ENCODE measurements around the gene KRTAP5-4. TPM values are rescaled to one million over a fixed set of nuclear protein-coding genes. Genes with fewer than 3 reads are reported as not detected.
A peak's percentile ranks its signal among the peaks of the same experiment; 100 is the strongest.
"Not testable (repeated sequence)": the region's sequence is repeated elsewhere in the genome, so short reads cannot be mapped to it uniquely, and the experiment has no call there.

KRTAP5-4 gene
- total RNA-seq, 1 donor from 2014 or later: not detected

DNA sequence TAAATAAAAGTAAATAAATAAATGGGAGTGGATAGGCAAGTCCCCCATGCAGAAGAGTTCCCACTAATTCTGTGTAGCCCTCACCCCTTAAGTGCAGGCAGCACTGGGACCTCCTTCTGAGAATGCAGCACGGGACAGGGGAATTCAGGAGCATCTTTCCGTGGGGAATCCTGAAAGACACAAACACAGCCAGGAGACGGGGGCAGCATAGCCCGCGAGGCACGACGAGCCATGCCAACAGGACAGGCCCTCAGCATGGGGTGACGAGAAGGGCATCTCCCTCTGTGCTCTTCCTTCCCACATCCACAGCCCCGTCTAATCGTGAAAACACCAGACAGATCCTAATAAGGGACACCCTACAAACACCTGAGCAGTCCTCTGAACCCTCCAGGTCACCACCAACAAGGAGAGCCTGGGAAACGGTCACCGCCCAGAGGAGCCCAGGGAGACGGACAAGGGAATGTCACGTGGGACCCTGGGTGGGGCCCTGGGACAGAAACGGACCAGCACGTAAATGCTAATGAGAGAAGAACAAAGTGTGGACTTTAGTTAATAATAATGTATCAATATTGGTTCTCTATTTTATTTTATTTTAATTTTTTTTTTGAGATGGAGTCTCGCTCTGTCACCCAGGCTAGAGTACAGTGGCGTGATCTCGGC lies 14.5 kb upstream of the KRTAP5-4 start:
- ATAC-seq: no peak

DNA sequence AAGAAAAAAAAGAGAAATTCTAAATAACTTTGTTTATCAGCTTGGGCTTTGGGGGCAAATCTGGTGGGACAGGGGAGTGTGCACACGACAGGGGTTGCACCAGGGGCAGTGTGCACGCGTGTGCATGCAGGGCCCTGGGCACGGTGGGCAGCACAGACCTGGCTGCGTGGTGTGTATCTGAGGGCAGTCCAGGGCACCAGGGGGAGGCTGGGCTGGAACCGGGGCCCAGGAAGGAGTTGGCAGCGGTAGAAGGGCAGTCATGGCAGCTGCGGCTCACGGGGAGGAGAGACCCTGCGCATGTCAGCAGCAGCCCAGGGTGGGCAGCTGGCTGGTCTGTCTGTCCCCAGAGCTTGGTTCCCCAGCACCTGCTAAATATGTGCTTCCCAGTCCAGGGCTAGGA lies 11.9 kb upstream of the KRTAP5-4 start:
- no peak for ATAC-seq

DNA sequence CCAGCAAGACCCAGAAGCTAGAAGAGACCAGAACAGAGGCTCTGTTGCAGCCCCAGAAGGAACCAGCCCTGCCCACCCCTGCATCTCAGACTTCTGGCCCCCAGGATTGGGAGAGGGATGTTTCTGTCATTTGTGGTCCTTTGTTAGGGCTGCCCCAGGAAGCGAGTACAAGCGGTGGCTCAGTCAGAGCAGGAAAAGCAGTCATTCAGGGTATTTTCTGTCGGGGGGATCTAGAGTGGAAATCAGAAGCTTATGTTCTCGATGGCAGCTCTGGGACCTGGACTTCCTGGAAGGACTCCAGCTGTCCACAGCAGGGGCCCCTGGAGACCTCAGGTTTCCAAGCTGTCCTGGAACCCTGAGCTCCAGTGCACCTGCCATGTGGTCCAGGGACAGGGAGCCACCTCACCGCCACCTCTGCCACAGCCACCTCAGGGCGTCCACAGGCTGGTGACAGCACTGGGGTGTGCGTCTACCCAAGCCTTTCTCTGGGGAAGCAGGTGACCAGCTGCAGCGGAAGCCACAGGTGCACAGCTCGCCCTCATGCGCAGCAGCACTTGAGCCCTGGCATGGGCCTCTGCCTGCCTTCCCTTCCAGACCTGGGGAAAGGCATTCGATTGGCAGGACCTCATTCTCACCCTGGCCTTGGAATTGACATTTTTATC lies 10.2 kb upstream of the KRTAP5-4 start:
- ATAC-seq: no peak

GRCh38 chr11:1631066-1631568 lies 9.2 kb upstream of the KRTAP5-4 start:
- no peak for ATAC-seq

DNA sequence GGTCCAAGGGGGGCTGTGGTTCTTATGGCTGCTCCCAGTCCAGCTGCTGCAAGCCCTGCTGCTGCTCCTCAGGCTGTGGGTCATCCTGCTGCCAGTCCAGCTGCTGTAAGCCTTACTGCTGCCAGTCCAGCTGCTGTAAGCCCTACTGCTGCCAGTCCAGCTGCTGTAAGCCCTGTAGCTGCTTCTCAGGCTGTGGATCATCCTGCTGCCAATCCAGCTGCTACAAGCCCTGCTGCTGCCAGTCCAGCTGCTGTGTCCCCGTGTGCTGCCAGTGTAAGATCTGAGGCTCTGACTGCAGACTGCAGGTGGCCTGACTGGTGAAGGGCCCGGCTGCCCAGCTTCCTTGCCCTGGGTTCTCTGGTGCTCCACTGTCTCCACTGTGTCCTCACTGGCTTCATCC lies 8.3 kb upstream of the KRTAP5-4 start:
- no peak for ATAC-seq

GRCh38 chr11:1629326-1630185 lies 7.6 kb upstream of the KRTAP5-4 start, which contains the start of gene KRTAP5-5:
Gene KRTAP5-5 (plus strand): TSS chr11:1629775. CDS start chr11:1629841, 66 bp downstream.
- no peak for ATAC-seq

- ATAC-seq: peak; percentile 78
These were observed 6.8 kb upstream of the KRTAP5-4 start for GRCh38 chr11:1628506-1629325.

- ATAC-seq: no peak
These were observed 3.6 kb upstream of the KRTAP5-4 start for GRCh38 chr11:1625541-1625940.

DNA sequence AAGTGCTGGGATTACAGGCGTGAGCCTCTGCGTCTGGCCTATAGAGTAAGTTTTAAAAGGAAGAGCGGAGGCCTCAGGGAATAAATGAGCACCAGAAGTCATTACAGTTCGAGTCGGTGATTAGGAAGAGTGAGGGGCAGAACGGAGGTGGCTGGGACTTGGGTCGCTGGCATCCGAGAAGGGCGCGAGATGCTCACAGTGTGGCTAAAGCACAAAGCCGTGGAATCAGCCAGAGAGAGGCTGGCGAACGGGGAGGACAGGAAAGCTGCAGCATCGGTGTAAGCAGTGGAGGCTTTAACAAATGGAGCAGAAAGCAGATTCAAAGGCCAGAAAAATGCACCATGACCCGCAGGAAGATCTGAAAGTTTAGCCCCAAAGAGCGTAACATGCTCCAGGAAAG lies 2.7 kb upstream of the KRTAP5-4 start:
- ATAC-seq: no peak

- no peak for ATAC-seq
These were observed 1.8 kb upstream of the KRTAP5-4 start for GRCh38 chr11:1623716-1624115.

GRCh38 chr11:1619449-1619848 lies 2.5 kb downstream of the KRTAP5-4 start:
- peak; percentile 47 for ATAC-seq

- ATAC-seq: no peak
These were observed 3.7 kb downstream of the KRTAP5-4 start for GRCh38 chr11:1618231-1618630.

GRCh38 chr11:1608363-1608762 lies 13.6 kb downstream of the KRTAP5-4 start, which contains the start of gene KRTAP5-3:
Gene KRTAP5-3 (minus strand): TSS chr11:1608463. CDS start chr11:1608385, 78 bp downstream.
- no peak for ATAC-seq

DNA sequence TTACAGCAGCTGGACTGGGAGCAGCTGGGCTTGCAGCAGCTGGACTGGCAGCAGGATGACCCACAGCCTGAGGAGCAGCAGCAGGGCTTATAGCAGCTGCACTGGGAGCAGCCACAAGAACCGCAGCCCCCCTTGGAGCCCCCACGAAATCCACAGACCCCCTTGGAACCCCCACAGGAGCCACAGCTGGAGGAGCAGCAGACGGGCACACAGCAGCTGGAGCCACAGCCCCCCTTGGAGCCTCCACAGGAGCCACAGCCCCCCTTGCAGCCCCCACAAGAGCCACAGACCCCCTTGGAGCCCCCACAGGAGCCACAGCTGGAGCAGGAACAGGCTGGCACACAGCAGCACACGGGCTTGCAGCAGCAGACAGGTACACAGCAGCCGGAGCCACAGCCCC lies 14.0 kb downstream of the KRTAP5-4 start:
- ATAC-seq: not testable (repeated sequence)

GRCh38 chr11:1607156-1607845 lies 14.6 kb downstream of the KRTAP5-4 start:
- ATAC-seq: not testable (repeated sequence)

DNA sequence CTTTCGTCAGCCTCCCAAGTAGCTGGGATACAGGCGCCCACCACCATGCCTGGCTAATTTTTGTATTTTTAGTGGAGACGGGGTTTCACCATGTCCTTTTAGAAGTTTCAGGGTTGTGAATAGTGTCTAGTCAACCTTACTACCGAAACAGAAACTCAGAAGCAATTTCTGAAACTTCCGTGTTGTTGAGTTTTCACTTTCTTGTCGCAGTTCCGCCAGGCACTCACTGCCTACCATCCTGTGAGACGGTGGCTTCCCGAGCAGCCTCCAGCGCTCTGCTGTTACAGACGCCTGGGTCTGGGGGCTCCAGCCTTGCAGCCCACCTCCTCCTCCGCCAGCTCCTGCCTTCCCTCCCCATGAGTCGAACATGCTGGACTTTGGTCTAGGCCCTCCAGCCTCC lies 16.0 kb downstream of the KRTAP5-4 start:
- ATAC-seq: not testable (repeated sequence)

- no peak for ATAC-seq
These were observed 17.2 kb downstream of the KRTAP5-4 start for GRCh38 chr11:1604711-1605110.

- ATAC-seq: no peak
These were observed 17.8 kb downstream of the KRTAP5-4 start for GRCh38 chr11:1604181-1604580.

- ATAC-seq: no peak
These were observed 18.3 kb downstream of the KRTAP5-4 start for GRCh38 chr11:1603629-1604028.

DNA sequence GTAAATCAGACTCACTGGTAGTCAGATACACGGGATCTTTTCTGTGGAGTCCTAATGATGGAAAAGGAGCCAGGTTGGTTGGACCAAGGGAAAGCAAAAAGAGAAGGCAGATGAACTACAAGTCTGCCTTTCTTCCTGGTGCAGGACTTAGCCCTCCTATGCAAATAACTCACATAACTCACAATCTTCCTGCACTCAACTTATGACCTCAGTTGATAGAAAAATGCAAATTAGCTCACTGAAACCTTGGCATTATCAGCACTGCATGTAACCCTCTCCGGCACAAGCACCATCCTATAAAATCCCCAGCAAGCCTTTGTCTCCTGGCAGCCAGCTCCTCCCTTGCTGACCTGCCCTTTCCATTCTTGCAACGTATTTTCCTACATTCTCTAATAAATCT lies 20.3 kb downstream of the KRTAP5-4 start:
- ATAC-seq: not testable (repeated sequence)

DNA sequence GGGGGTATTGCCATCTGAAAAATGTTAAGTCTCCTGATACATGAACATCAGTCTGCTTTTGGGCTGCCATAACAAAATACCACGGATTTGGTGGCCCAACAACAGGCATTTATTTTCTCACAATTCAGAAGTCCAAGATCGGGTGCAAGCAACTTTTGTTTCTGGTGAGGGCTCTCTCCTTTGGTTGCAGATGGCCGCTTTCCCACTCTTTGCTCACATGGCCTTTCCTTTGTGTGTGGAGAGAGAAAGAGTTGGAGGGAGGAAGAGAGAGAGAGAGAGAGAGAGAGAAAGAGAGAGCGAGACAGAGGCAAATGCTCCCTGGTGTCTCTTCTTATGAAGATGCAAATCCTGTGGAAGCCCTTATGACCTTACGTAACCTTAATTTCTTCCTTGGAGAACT lies 21.3 kb downstream of the KRTAP5-4 start:
- ATAC-seq: no peak

Measured in esophagus mucosa (tissue), 1 donor.